Right forelimb (tissue), 1 donor: ENCODE measurements around the gene CTBP1.
"Not testable (repeated sequence)": the region's sequence is repeated elsewhere in the genome, so short reads cannot be mapped to it uniquely, and the experiment has no call there.

Experiments
- DNase-seq: peaks from one replicate; pipeline ENCODE4 v3.0.0-alpha.2; 2018

The CTBP1 gene

DNA sequence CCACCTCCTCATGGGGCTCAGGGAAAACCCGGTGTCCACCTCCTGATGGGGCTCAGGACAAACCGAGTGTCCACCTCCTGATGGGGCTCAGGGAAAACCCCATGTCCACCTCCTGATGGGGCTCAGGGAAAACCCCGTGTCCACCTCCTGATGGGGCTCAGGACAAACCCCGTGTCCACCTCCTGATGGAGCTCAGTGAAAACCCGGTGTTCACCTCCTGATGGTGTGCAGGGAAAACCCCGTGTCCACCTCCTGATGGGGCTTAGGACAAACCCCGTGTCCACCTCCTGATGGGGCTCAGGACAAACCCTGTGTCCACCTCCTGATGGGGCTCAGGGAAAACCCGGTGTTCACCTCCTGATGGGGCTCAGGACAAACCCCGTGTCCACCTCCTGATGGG is 11.7 kb downstream of the CTBP1 start:
- not testable (repeated sequence) for DNase-seq

DNA sequence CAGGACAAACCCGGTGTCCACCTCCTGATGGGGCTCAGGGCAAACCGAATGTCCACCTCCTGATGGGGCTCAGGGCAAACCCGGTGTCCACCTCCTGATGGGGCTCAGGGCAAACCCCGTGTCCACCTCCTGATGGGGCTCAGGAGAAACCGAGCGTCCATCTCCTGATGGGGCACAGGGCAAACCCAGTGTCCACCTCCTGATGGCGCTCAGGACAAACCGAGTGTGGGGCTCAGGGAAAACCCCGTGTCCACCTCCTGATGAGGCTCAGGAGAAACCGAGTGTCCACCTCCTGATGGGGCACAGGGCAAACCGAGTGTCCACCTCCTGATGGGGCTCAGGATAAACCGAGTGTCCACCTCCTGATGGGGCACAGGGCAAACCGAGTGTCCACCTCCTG is 12.1 kb downstream of the CTBP1 start:
- peak; percentile 26 for DNase-seq

DNA sequence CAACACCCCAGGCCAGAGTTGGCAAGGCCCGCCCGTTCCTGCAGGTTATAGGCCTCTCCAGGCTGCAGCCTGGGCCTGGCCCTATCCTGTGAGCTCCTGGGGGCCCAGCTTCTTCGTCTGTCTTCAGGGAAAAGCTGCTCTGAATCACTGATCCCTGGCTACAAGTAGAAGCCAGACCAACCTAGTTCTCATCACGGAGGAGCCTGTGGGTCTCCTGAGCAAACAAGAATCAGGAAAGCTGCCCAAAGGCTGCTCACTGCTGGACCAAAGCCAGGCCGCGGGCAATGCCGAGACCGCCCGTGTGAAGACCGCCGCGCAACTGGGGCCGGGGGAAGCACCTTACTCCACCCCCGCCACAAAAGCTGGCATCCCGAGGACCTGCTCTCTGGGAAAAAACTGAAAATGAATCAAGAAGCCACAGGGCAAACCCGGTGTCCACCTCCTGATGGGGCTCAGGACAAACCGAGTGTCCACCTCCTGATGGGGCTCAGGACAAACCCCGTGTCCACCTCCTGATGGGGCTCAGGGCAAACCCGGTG is 12.8 kb downstream of the CTBP1 start:
- peak; percentile 38 for DNase-seq

- DNase-seq = peak; percentile 30
Observed at GRCh38 chr4:1235381-1236102, 13.4 kb downstream of the CTBP1 start.

GRCh38 chr4:1234811-1235292 is 14.1 kb downstream of the CTBP1 start:
- no peak for DNase-seq

DNA sequence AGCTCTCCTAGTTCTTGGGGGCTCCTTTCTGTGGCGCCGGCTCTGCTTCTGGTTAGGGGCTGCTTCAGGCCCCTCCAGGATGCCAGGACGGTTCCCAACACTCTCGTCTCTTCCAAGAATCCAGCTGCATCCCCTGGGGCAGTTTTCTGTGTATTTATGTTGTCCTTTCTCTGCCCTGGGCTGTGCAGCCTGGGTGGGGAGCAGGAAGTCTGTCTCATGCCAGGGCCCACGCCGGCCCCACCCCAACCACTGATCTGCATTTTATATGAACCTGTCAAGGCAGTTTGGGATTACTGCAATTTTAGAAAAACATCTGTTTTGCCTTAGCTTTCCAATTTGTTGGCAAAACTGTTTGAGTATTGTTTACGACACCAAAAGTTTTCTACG is 14.6 kb downstream of the CTBP1 start:
- DNase-seq = no peak

DNA sequence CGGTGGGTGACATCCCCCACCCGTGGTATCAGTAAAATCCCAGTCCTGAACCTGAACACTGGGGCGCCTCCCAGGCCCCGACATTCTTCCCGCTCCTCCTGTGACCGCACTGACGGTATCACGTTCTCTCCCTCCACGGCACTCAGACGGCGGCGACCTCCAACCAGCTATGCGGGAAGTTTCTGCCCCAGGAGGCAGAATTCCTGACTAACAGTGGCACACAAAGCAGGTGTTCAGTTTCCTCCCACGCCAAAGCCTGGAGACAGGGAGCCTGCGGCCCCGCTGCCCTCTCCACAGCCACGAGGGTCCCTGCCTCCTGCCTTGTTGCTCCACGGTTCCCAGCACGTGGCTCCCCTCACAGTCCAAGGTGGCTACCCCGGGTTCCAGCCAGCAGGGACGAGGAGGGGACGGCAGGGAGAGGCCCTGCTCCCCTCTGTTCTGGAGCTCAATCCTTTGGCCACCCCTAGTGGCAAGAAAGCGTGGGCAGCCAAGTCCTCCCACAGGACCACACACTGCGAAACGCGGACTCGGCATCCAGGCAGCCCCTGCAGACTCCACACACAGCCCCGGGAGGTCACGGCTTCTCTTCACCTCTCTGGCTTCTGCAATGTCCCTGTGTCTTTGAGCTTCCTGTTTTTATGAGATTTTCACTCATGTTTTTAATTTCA is 15.2 kb downstream of the CTBP1 start:
- DNase-seq = no peak

- no peak for DNase-seq
Observed at GRCh38 chr4:1232661-1233621, 16.0 kb downstream of the CTBP1 start.

DNA sequence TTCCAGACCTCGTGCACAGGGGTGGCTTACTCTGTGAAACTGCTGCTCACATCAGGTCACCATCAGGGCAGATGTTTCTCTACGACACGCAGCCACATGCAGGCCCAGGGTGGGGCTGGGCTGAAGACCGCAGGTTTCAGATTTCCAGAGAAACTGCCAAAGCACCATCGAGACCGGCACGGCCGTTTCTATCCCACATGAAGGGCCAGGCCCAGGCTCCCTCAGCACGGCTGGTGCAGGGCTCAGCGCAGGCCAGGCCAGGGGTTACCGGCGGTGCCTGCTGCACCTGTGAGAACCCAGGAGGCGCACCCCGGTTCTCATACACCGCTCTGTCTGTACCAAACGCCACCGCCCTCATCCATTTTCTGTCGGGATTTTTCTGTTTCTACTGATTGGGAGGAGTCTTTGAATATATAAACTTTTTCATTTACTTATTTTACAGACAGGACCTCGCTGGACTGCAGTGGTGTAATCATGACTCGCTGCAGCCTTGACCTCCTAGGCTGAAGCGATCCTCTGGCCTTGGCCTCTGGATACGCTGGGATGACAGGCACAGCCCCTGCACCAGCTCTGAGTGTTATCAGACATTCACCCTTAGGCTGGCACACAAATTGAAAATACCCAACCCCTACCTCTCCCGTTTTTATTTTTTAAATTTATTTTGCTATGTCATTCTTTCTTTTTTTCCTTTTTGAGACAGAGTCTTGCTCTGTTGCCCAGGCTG is 17.1 kb downstream of the CTBP1 start:
- DNase-seq = no peak

- no peak for DNase-seq
Observed at GRCh38 chr4:1230971-1231636, 17.8 kb downstream of the CTBP1 start.

DNA sequence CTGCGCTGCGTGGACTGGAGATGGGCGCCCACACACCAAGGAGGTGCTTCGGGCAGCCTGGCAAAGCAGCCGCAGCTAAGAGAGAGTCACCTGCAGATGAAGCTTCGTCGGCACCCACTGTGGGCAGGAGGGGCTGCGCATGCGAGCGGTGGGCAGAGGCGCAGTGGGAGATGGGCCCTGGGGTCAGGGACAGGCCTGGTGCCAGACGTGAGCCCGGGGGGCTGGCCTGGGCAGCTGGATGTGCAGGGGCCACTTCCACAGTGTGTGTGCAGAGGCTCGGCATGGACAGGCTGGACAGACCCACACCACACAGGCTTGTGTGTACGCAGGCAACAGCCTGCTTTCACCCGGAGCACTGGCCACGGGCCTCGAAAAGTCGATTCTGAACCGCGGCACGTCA is 18.6 kb downstream of the CTBP1 start:
- no peak for DNase-seq

- DNase-seq = no peak
Observed at GRCh38 chr4:1229117-1229849, 19.6 kb downstream of the CTBP1 start.

DNA sequence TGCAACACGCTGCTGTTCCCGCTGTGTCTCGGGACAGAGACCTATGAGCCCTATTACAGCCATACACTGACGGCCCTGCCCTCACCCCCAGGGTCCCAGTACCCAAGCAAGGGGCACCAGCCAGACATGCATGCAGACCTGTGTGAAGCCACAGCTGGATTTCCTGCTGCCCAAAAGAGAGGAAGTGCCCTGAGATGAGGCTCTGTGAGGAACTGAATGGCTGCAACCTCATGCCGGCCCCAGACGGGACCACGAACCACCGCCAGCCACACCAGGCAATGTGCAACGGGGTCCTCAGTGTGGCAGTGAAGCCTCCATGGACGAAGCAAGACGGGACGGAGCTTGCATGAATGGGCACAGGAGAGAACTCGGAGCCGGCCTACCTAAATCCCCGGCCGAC is 21.1 kb downstream of the CTBP1 start:
- no peak for DNase-seq

DNA sequence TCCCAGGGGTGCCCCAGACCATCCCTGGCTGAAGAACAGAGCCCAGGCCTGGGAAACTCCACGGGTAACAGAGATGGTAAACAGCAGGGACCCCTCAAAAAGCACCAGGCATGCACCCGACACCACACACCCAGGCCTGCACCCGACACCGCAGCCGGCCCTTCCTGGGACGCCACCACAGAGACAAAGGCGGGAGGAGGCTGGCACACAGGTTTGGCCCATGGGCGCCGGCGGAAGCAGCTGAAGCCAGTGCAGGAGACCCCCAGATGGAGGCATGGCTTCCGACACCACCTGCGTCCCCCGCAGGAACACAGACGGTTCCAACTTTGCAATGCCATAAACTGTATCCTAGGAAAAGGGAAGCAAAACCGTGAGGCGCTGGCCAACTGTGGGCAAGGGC is 22.3 kb downstream of the CTBP1 start:
- DNase-seq = no peak

DNA sequence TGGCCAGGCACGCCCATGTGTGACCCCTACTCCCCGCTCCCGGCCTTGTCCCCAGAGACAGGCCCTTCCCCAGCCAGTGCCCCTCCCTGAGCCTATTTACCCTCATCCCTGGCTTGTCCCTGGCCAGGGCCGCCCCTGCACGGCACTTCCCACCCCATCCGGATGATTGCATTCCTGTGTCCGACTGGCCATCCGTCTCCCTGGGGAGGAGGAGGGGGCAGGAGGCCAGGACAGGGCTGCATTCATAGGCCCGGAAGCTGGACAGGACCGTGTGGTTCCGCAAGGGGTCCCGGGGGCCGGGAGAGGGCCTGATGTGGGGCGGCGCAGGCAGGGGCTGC is 22.8 kb downstream of the CTBP1 start:
- no peak for DNase-seq

GRCh38 chr4:1225272-1226143 is 23.4 kb downstream of the CTBP1 start:
- no peak for DNase-seq

- no peak for DNase-seq
Observed at GRCh38 chr4:1223841-1224809, 24.8 kb downstream of the CTBP1 start.

DNA sequence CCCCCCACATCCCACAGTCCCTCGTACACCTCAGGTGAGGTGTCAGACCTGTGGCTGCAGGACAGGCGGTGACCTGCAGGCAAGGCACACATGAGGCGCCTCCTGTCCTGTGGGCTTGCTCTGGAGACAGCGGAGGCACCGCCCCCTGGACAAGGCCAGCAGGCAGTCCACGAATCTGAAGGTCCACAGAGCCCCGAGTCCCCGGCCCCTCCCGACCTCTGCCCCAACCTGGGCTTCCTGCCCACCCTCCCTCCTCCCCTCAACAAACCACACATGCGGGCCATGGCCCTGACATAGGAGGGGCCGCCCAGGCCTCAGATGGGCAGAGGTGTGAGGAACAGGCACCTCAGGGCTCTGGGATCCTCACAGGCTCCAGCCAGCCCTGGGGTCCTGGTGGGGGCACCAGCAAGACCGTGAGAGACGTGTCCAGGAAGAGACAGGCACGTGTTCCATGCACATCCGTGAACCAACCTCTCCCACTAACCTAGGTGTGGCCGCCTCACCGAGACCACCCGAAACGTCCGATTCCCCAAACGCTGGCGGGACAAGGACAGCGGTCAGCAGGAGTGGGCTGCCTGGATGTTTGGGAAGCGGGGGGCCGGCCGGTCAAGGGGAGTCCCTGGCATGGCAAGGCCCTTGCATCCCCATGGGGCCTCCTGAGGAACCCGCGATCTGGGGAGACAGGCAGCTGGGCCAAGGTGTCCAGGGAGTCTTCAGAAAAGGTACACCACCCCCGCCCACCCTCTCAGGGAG is 25.8 kb downstream of the CTBP1 start:
- DNase-seq = no peak
